H1 (cell line): ENCODE results near the gene LAMA3. TPM values are rescaled to one million over a fixed set of nuclear protein-coding genes. Genes with fewer than 3 reads are reported as not detected.
A peak's percentile ranks its signal among the peaks of the same experiment; 100 is the strongest.

Source experiments
- BACH1 ChIP-seq: IDR thresholded peaks from 2 replicates; pipeline ENCODE4 v1.6.1; 2012; ENCODE audit warnings: low read length, improper control_type of control experiment
- BRCA1 ChIP-seq: IDR thresholded peaks from 2 replicates; pipeline ENCODE4 v1.6.1; 2012; ENCODE audit warnings: low read depth, low read length, improper control_type of control experiment
- CTCF ChIP-seq, 3 experiments: IDR thresholded peaks; 1 replicate in 2 of 3; 2 replicates in 1 of 3; pipeline versions ENCODE4 v1.5.1 to v1.6.1; 2011; ENCODE audit warnings: low read length in 3 of 3, mild to moderate bottlenecking in 3 of 3, inconsistent platforms in 2 of 3, low read depth in 1 of 3, moderate library complexity in 1 of 3; ENCODE audit not compliant: insufficient read depth in 1 of 3; ENCODE audit errors: control extremely low read depth in 1 of 3
- EZH2 ChIP-seq: fragments of 200-600 bp; sonication (generic); IDR thresholded peaks from 2 replicates; pipeline ENCODE4 v1.7.1; 2012; ENCODE audit warnings: low read depth, mild to moderate bottlenecking, moderate library complexity, low read length, inconsistent platforms; ENCODE audit not compliant: severe bottlenecking
- FOSL1 ChIP-seq: IDR thresholded peaks from 2 replicates; pipeline ENCODE4 v1.6.1; 2011; ENCODE audit warnings: mild to moderate bottlenecking, low read depth, low read length, moderate library complexity; ENCODE audit not compliant: insufficient read depth
- SAP30 ChIP-seq: fragments of 300-600 bp; sonication (generic); IDR thresholded peaks from 2 replicates; pipeline ENCODE4 v1.7.1; 2012; ENCODE audit warnings: low read length, moderate library complexity, mild to moderate bottlenecking, inconsistent platforms; ENCODE audit not compliant: insufficient read depth, insufficient replicate concordance
- SP4 ChIP-seq: IDR thresholded peaks from 2 replicates; pipeline ENCODE4 v1.6.1; 2012; ENCODE audit warnings: low read length, inconsistent platforms
- SRF ChIP-seq: IDR thresholded peaks from 2 replicates; pipeline ENCODE4 v1.6.1; 2011; ENCODE audit warnings: mild to moderate bottlenecking, low read depth, low read length, moderate library complexity
- TBP ChIP-seq: IDR thresholded peaks from 2 replicates; pipeline ENCODE4 v1.6.1; 2011; ENCODE audit warnings: low read depth, low read length, improper control_type of control experiment
- polyA plus RNA-seq, 7 experiments: library from polyadenylated mRNA; depleted of rRNA in 3 of 7; stranded (reverse) in 5 of 7; unstranded in 2 of 7; fragments of >200 nt in 5 of 7; fragments of 200-250 nt in 2 of 7; gene quantifications; 1 replicate in 5 of 7; 2 replicates in 1 of 7; 4 replicates in 1 of 7; pipeline versions ENCODE4 v1.2.1 to v1.2.3, GENCODE V29; 2011 to 2013; ENCODE audit warnings: missing spikeins in 2 of 7, mixed read lengths in 2 of 7
- total RNA-seq: library from RNA; stranded (reverse); fragmentation: NEBNext Ultra II Directional; extraction: Animal tissue kit (Norgen Biotek cat#: 25700); gene quantifications from 2 replicates; pipeline ENCODE4 v1.2.1, GENCODE V29; 2021

The LAMA3 gene
- total and polyA plus RNA-seq, 2 of the 8 experiments (the other 6 are each of a cell fraction or from before 2014, with no cell fraction given), result 0.76 to 5.0 TPM

GRCh38 chr18:23689031-23689615 is at the start of gene LAMA3 (continued):
- TF ChIP-seq CTCF (IDR thresholded peaks at IDR 0.05; ENCODE audit: control extremely low read depth in 1 of 3, insufficient read depth in 1 of 3, low read depth in 1 of 3, low read length in 3 of 3) (0 out of 4 replicates have a peak, but pooled peaks of 1 of the 3 experiments have one; percentile 13), SP4 (no peak), EZH2 (no peak), TBP (no peak), SAP30 (no peak), BRCA1 (no peak), SRF (no peak), BACH1 (peak; percentile 20; the same call in 1 of the 2 replicates), FOSL1 (no peak)
- TF ChIP-seq, all 59 proteins: peak for 6
